Femur (tissue), 1 donor: Measurements from ENCODE around the gene IRAK2.

ENCODE experiments used
- DNase-seq: peaks from one replicate; pipeline ENCODE4 v3.0.0-alpha.2; 2017

IRAK2 gene

DNA sequence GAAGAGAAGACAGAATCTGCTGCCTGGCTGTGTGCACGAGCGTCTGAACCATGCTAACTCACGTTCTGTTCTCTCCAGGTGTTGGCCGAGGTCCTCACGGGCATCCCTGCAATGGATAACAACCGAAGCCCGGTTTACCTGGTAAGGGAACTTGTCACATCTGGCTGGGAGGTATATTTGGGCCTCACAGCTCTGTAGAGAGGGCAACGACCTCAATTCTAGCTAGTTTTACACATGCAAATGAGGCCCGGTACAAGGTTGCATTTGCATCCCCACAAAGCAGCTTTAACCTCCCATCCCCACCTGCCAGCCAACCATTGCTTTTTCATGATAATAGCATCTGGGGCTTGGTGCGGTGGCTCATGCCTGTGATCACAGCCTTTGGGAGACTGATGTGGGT is 61.6 kb downstream of the IRAK2 start:
- no peak for DNase-seq

DNA sequence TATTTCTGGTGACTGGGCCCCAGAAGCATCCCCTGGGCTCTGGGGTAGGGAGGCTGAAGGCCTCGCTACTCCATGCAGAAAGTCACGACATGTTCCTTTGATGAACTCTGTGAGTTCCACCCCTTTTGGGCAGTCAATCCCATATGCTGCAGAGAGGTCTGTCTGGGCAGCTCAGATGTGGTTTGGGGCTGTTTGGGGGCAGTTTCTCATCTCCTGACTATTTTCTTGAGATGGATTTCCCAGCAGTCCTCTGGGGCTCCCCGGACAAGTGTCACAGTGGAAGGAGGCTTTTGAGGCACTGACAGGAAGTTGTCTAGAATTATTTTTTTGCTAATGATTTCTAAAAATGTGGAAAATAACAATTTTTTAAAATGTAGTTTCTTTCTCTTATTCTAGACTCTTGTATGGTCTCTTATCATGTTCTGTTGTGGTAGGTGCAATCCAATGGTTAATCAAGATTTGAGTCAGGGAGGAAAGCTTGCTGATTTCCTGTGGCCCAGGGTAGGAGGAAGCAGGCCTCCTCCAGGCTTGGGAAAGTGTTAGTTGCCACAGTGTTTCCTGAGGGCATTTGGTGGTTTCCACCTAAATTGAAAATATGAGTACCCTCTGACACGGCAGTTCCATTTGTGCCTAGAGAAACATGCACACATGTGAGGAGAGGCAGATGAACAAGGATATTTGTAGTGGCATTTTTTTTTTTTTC is 63.7 kb downstream of the IRAK2 start:
- peak; percentile 34 for DNase-seq

DNA sequence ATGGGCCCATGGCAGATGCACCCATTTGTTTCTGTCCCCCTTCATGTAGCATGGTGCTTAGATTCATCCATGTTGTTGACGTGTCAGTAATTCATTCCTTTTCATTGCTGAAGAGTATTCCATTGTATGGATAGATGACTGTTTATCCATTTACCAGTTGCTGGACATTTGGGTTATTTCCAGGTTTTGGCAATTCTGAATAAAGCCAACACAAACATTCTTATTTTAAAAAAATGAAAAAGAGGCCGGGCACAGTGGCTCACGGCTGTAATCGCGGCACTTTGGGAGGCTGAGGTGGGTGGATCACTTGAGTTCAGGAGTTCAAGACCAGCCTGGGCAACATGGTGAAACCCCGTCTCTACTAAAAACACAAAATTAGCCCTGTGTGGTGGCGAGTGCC is 64.9 kb downstream of the IRAK2 start:
- no peak for DNase-seq

DNA sequence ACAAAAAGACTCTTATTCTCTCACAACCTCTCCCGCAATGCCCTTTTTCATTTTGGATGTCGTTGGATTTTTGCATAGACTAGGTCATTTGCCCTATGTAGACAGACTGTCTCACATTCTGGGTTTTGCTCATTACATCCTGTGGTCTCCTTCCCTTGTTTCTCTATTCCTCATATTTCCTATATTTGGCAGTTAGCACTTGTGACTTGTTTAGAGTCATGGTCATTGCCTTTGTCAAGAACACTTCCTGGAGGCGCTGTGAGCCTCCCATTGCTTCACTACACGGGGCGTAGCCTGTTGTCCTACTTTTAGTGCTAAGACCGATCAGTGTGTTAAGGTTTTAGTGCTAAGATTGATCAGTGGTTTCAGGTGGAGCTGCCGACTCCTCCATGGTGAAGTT is 67.4 kb downstream of the IRAK2 start:
- peak; percentile 29 for DNase-seq

DNA sequence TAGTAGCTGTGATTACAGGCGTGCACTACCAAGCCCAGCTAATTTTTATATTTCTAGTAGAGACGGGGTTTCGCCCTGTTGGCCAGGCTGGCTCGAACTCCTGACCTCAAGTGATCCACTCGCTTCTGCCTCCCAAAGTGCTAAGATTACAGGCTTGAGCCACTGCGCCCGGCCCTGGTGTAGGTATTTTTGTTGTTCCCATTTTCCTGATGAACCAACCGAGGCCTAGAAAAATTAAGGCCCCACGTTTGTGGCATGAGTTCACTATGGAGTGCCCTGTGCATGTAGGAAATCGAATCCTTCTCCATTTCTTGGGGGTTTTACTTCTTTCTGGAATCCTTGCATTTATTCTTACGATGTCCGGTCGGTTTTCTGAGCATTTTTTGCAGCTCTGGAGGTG is 69.3 kb downstream of the IRAK2 start:
- DNase-seq, result no peak

DNA sequence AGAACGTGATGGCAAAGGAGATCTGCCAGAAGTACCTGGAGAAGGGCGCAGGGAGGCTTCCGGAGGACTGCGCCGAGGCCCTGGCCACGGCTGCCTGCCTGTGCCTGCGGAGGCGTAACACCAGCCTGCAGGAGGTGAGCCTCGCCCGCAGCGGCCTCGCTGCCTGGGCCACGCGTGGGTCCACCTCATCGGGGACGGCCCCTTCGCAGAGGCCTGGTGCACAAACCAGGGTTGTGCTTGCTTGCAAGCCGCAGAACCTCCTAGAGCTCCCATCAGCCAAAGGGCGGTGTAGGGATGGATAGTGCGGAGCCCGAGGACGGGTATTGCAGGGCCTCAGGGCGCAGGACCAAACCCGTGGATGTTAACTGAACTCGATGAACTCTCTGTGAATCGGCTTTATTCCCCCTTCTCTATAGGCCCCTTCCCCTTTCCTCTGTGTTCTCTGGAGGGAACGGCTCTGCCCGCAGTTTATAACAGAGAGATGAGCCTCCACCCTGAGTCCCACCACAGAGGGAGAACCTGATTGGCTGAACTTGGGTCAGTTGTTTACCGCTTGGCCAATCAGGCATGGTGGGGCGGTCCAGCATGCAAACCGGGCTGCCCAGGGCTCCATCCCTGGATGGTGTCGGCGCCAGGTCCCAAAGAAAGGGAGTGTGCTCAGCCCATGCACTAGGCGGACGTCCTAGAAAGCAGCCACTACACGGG is 70.0 kb downstream of the IRAK2 start:
- no peak for DNase-seq

DNA sequence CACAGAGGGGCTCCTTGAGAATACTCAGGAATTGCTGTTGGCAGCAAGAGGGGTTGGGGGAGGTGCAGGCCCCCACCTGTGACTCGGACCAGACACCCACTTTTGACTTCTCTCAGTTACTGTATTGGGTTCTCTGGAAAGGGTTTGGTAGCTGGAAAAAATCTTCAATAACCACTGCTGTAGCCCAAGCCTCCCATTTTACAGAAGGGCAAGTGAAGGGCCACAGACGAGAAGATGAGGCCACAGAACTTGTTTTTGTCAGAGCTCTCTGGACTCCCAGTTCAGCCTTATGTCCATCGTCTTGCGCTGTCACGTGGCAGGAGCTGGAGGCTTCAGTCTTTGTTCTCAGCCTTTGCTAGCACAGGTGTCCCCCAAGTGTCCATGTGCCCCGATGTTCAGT is 70.8 kb downstream of the IRAK2 start:
- no peak for DNase-seq

DNA sequence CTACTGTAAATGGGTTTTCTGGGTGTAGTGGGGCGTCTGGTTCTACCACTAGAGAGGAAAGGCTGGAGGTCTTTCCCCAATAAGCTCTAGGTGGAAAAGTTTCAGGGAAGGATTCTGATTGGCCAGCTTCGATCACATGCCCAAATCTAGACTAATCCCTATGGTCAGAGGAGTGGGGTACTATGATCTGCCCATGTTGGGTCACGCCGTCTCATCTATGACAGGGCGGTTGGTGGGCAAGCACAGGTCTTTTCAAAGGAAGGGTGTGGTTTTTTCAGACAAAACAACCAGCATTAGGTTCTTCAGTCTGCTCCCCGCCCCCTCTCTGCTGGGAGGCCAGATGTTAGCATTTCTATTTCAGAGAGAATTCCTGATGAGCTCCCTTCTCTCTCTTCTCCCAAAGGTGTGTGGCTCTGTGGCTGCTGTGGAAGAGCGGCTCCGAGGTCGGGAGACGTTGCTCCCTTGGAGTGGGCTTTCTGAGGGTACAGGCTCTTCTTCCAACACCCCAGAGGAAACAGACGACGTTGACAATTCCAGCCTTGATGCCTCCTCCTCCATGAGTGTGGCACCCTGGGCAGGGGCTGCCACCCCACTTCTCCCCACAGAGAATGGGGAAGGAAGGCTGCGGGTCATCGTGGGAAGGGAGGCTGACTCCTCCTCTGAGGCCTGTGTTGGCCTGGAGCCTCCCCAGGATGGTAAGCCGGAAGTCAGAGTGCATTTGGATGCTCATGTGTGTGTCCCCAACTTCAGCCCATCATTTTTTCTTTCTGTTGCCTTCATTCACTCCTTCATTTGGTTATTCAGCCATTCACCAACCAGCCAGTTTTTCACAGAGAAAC is 73.8 kb downstream of the IRAK2 start:
- no peak for DNase-seq

DNA sequence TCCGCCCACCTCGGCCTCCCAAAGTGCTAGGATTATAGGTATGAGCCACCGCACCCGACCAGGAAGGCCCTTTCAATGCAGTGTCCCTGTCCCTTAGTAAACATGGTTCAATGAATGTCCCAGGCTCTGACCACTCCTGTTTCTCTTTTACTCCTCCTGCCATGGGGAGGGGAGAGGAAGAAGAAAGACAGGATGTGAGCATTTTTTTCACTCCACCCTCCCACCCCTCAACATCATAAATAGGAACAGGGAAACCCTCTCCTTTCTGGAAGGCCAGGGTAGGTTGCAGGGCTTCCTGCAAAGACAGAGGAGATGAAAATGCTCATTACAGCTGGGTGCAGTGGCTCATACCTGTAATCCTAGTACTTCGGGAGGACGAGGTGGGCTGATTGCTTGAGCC is 76.1 kb downstream of the IRAK2 start:
- no peak for DNase-seq

DNA sequence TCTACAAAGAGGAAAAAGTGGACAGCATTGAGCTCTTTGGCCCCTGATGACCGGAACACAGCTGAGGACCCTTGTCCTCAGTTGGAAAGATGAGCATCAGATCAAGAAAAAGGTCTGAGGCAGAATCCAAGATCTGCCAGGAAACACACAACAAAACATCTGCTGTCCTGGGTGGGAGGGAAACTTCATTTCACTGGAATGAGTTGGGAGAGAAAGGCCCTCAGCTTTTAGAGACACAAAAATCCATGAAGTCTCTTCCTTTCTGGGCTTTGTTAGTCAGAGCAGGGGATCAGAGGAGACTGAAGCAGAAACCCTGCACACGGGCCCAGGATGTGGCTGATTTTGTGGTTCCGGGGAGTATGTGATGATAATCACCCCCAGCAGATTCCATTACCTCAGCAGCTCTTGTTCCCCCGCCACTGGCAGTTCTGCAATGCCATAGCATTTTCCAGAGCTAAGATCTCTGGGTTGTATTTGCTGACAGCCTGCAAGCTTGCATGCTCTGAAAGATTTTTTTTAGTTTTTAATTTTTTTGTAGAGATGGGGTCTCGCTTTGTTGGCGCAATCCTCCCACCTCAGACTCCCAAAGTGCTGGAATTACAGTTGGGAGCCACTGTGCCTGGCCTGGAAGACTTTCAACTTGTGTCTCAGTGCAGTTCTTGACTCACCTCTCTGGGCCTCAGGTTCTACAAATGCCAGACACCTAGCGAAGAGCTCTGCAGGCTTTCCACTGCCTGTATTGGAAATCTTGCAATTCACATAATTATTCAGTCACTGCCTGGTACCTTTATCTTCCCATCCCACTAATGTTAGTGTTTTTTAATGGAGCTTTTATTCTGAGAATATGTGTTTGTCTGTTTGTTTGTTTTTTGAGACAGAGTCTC is 77.7 kb downstream of the IRAK2 start:
- peak; percentile 41 for DNase-seq

DNA sequence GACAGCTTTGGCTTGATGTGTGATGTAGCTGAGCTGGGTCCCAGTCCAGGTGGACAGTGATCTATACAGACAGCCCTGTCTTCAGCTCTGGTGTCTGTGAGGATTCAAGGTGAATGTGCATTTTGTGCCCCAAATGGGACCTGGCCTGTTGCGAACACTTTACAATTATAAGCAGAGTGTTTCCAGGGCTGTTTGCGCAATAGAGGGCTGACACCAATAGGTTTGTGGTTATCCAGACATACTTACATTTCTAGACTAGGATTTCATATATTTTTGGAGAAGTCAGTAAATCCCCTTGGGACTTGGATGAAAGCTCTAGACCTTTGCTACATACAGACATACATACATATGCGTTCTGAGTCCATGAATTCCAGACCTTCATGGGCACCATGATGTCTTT is 79.3 kb downstream of the IRAK2 start:
- no peak for DNase-seq

DNA sequence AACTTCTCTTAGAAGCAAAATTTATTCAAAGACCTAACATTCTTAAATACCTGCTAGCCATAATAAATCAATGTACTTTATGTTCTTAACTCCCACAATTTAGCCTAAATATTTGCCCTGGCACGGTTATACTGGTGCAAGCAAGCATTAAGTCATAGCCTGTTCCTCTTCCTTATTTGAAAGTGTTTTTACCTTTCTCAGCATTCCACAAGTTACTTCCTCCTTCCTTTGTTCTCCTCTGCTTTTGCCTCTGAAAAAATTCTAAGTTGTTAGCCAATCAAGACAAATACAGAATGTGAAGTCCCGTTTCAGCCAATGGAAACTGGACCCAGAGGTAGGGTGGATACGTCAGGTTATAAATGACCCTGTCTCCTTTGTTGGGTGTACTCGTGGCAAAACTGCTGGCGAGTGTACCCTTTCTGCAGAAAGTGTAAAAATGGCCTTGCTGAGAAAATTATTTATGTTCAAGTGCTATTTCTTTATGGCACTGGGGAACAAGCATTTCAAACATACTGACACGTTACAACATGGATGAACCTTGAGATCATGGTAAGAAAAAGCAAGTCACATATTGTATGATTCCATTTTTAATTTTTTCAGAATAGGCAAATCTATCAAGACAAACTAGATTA is 80.5 kb downstream of the IRAK2 start:
- DNase-seq, result no peak

DNA sequence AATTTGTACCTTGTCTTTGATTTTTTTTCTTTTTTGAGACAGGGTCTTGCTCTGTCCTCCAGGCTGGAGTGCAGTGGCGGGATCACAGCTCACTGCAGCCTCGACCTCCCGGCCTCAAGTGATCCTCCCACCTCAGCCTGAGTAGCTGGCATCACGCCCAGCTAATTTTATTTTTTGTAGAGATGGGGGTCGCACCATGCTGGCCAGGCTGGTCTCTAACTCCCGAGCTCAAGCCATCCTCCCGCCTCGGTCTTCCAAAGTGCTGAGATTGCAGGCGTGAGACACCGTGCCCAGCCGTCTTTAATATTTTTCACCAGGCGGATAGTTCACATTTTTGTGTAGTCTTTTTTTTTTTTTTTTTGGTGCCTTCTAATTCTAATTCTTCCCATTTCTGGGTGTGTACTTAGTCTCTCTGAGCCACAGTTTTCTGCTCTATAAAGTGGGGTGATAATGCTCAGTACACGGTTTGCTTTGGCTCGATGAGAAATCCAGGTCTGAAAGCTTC is 83.0 kb downstream of the IRAK2 start:
- DNase-seq, result no peak

DNA sequence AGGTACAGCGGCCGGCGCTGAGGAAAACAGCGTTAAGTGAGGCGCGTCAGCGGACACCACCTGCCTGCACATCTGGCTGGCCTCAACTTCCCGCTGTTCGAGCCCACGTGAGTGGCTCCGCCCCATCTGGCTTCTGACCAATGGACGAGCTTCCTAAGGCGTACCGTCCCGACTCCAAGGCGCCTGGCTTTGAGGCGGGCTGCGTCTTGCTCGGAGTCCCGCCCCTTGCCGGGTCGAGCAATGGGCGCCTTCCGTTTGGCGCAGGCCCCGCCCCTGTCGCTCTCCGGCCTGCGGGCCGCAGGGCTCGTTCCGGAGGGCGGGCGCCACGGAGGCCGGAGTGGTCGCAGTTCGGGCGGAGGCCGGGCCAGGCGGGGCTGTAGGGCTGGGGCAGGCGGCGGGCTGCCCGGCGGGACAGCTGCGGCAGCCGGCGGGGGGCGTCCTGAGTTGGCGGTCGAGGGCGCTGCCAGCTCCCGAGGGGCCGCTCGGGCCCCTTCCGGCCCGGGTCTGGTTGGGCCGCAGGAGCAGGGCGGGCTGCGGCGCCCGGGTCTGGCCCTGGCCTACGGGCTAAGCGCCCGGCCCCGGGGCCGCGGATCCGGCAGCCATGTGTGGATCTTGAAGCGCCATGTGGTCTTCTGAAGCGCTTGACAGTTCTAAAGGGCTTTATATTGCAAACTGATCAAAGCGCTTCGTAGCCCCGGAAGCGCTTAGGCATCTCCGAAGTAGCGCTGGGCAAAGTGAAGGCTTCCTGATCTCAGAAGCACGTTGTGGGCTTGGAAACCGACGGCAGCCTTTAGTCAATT is 83.7 kb downstream of the IRAK2 start, which contains the start of gene TATDN2:
TSS of gene TATDN2 (plus strand) at position 276 of the 800 bp plus-strand sequence. CDS start 742 bp downstream, outside the sequence.
- peak; percentile 96 for DNase-seq

DNA sequence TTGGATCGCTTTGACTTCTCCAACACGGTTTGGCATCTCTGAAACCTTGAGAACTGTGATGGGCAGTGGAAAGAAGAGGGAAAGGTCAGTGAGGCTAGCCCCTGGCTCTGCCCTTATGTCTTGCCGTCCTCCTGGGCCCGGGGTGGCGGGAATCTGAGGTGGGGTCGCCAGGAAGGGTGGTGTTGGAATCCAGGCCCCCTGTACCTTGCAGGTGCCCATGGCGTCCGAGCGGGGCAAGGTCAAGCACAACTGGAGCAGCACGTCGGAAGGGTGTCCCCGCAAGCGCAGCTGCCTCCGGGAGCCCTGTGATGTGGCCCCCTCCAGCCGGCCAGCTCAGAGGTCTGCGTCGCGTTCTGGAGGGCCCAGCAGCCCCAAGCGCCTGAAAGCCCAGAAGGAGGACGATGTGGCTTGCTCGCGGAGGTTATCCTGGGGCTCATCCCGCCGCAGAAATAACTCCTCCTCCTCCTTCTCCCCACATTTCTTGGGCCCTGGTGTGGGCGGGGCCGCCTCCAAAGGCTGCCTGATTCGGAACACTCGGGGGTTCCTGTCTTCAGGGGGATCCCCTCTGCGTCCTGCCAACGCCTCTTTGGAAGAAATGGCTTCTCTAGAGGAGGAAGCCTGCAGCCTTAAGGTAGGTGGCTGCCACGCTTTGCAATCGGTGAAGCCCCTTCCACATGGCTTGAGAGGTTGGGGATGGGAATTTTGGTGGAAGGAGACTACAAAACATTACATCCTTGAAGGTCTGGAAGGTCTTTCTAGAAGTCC is 84.4 kb downstream of the IRAK2 start:
- DNase-seq, result peak; percentile 37

DNA sequence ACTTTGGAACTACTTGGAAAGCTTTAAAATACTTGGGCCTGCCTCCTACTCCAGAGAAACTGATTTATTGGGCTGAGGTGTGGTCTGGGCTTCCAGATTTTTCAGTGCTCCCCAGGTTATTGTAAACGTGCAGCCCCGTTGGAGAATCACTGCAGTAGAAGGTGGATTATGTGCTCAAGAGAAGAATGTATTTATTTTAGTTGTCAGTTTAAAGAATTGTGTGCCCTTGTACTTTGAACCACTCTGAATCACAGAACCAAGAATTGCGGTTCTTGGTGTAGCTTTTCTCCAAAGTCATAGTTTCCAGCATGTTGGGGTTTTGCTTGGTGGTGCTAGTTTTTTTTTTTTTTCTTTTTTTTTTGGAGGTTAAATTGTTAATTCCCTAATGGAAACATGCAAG is 85.1 kb downstream of the IRAK2 start:
- DNase-seq, result no peak

DNA sequence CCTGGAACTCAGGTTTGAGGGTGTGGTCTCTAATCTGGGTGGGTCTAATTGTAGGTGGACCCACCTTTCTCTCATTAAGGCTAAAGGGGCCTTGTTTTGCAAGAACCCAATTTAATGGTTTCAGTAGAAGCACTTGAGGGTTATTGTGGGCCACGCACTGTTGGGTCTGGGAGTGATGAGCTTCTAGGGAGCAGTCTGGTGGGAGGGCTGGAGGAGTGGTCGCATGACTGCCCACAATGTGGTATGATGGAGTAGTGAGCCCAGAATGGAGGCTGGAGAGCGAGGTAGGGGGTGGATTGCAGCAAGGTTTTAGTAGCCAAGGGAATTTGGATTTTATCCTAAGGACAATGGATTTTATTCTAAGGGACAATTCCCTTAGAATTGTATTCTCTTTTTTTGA is 86.3 kb downstream of the IRAK2 start:
- DNase-seq, result no peak

DNA sequence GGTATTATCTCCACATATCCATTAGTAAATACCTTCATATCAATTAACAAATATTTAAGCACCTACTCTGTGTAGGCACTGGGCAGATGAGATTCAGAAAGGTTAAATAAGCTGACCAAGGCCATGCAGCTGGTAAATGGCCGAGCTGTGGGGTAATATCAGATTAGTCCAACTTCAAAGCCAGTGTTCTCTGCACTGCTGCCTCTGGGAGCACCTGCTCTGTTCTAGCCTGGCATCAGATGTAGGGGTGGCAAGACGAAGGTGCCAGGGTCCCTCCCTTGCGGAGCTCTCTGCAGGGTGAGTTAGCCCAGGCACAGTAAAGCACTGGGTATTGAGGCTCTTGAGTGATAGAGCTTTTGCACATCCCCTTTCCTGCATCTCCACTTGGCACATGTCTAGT is 89.0 kb downstream of the IRAK2 start:
- no peak for DNase-seq

DNA sequence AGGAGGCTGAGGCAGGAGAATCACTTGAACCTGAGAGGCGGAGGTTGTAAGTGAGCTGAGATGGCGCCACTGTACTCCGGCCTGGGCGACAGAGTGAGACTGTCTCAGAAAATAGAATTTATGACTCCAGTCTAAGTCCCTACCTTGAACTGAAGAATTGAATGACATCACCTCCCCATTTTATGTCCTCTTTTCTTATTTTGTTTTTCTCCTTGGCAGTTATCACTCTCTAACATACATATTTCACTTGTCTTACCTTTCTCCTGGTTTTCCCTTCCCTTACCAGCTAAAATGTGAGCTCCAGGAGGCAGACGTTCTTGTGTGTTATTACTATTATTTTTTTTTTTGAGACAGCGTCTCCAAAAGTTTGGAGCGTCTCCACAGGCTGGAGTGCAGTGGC is 91.1 kb downstream of the IRAK2 start:
- no peak for DNase-seq

DNA sequence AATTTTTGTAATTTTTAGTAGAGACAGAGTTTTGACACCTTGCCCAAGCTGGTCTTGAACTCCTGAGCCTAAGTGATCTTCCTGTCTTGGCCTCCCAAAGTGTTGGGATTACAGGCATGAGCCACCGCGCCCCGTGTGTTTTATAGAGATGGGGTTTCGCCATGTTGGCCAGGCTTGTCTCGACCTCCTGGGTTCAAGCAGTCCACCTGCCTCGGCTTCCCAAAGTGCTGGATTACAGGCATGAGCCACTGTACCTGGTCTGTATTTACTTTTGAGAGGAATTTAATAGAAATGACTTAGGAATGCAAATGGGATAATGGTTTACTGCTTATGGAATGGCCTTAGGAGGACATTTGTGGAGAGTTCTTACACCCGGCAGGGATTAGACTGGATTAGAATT is 94.3 kb downstream of the IRAK2 start:
- DNase-seq, result no peak
